ENCODE measurements around the gene ZNF620.

Gene ZNF620

DNA sequence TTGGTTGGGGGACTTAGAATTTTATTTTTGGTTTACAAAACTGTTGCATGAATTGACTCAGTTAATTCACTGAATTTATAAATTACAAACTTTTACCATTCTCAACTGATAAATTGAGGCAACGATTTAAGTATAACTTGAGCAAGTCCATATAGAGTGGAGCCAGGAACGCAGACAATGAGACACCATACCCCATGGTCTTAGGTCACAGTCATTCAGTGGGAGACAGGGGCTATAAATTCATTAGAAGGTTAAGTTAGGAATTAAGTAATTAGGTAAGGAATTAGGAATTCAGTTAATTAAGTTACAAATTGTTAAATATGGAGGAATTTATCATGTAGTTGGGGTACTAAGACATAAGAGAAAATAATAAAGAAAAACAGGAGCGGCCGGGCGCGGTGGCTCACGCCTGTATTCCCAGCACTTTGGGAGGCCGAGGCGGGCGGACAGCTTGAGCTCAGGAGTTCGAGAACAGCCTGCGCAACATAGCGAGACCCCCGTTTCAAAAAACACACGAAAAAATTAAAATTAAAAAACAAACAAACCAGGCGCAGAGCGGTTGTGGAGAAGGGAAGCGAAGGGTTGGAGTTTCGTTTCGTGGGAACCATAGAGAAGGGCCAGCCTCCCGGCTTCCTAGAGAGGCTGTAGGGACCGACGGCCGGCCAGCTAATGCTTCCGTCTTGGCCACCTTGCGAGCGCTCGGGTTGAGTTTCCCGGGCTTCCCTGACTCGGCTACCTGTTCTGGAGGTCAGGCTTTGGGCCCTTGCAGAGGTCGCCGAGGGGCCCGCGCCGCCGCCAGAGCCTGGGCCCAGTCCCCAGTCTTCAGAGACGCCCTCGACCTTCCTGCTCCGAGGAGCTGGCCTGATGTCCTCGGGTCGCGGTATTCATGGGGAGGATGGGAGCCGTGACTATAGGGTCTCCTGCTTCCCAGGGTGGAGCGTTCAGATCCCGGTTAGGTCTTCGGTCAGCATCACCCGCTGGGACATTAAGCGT, 29.1 kb upstream of the ZNF620 start, which contains the start of gene ZNF619 (continued):
- TF ChIP-seq, protein P1, sequence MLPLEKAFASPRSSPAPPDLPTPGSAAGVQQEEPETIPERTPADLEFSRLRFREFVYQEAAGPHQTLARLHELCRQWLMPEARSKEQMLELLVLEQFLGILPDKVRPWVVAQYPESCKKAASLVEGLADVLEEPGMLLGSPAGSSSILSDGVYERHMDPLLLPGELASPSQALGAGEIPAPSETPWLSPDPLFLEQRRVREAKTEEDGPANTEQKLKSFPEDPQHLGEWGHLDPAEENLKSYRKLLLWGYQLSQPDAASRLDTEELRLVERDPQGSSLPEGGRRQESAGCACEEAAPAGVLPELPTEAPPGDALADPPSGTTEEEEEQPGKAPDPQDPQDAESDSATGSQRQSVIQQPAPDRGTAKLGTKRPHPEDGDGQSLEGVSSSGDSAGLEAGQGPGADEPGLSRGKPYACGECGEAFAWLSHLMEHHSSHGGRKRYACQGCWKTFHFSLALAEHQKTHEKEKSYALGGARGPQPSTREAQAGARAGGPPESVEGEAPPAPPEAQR (tag by site-specific recombination; IDR thresholded peaks at IDR 0.05), result no peak
- TF ChIP-seq, protein P2, sequence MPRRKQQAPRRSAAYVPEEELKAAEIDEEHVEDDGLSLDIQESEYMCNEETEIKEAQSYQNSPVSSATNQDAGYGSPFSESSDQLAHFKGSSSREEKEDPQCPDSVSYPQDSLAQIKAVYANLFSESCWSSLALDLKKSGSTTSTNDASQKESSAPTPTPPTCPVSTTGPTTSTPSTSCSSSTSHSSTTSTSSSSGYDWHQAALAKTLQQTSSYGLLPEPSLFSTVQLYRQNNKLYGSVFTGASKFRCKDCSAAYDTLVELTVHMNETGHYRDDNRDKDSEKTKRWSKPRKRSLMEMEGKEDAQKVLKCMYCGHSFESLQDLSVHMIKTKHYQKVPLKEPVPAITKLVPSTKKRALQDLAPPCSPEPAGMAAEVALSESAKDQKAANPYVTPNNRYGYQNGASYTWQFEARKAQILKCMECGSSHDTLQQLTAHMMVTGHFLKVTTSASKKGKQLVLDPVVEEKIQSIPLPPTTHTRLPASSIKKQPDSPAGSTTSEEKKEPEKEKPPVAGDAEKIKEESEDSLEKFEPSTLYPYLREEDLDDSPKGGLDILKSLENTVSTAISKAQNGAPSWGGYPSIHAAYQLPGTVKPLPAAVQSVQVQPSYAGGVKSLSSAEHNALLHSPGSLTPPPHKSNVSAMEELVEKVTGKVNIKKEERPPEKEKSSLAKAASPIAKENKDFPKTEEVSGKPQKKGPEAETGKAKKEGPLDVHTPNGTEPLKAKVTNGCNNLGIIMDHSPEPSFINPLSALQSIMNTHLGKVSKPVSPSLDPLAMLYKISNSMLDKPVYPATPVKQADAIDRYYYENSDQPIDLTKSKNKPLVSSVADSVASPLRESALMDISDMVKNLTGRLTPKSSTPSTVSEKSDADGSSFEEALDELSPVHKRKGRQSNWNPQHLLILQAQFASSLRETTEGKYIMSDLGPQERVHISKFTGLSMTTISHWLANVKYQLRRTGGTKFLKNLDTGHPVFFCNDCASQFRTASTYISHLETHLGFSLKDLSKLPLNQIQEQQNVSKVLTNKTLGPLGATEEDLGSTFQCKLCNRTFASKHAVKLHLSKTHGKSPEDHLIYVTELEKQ (tag by site-specific recombination; IDR thresholded peaks at IDR 0.05; ENCODE audit: borderline replicate concordance), result no peak
- TF ChIP-seq ZNF354C (tag by site-specific recombination; IDR thresholded peaks at IDR 0.05; ENCODE audit: borderline replicate concordance, low read depth), result no peak
- TF ChIP-seq, protein P3, sequence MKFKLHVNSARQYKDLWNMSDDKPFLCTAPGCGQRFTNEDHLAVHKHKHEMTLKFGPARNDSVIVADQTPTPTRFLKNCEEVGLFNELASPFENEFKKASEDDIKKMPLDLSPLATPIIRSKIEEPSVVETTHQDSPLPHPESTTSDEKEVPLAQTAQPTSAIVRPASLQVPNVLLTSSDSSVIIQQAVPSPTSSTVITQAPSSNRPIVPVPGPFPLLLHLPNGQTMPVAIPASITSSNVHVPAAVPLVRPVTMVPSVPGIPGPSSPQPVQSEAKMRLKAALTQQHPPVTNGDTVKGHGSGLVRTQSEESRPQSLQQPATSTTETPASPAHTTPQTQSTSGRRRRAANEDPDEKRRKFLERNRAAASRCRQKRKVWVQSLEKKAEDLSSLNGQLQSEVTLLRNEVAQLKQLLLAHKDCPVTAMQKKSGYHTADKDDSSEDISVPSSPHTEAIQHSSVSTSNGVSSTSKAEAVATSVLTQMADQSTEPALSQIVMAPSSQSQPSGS (tag by site-specific recombination; IDR thresholded peaks at IDR 0.05; ENCODE audit: low read depth), result no peak
- no peak for TF ChIP-seq SETDB1 (IDR thresholded peaks at IDR 0.05; ENCODE audit: insufficient read length, low read length)
- TF ChIP-seq ZNF621 (tag by site-specific recombination; IDR thresholded peaks at IDR 0.05), result no peak
- TF ChIP-seq, protein P4, sequence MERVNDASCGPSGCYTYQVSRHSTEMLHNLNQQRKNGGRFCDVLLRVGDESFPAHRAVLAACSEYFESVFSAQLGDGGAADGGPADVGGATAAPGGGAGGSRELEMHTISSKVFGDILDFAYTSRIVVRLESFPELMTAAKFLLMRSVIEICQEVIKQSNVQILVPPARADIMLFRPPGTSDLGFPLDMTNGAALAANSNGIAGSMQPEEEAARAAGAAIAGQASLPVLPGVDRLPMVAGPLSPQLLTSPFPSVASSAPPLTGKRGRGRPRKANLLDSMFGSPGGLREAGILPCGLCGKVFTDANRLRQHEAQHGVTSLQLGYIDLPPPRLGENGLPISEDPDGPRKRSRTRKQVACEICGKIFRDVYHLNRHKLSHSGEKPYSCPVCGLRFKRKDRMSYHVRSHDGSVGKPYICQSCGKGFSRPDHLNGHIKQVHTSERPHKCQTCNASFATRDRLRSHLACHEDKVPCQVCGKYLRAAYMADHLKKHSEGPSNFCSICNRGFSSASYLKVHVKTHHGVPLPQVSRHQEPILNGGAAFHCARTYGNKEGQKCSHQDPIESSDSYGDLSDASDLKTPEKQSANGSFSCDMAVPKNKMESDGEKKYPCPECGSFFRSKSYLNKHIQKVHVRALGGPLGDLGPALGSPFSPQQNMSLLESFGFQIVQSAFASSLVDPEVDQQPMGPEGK (tag by site-specific recombination; IDR thresholded peaks at IDR 0.05), result no peak
- TF ChIP-seq, protein P5, sequence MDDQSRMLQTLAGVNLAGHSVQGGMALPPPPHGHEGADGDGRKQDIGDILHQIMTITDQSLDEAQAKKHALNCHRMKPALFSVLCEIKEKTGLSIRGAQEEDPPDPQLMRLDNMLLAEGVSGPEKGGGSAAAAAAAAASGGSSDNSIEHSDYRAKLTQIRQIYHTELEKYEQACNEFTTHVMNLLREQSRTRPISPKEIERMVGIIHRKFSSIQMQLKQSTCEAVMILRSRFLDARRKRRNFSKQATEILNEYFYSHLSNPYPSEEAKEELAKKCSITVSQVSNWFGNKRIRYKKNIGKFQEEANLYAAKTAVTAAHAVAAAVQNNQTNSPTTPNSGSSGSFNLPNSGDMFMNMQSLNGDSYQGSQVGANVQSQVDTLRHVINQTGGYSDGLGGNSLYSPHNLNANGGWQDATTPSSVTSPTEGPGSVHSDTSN (CRISPR knock-in tag; IDR thresholded peaks at IDR 0.05), result no peak
- TF ChIP-seq, protein P6, sequence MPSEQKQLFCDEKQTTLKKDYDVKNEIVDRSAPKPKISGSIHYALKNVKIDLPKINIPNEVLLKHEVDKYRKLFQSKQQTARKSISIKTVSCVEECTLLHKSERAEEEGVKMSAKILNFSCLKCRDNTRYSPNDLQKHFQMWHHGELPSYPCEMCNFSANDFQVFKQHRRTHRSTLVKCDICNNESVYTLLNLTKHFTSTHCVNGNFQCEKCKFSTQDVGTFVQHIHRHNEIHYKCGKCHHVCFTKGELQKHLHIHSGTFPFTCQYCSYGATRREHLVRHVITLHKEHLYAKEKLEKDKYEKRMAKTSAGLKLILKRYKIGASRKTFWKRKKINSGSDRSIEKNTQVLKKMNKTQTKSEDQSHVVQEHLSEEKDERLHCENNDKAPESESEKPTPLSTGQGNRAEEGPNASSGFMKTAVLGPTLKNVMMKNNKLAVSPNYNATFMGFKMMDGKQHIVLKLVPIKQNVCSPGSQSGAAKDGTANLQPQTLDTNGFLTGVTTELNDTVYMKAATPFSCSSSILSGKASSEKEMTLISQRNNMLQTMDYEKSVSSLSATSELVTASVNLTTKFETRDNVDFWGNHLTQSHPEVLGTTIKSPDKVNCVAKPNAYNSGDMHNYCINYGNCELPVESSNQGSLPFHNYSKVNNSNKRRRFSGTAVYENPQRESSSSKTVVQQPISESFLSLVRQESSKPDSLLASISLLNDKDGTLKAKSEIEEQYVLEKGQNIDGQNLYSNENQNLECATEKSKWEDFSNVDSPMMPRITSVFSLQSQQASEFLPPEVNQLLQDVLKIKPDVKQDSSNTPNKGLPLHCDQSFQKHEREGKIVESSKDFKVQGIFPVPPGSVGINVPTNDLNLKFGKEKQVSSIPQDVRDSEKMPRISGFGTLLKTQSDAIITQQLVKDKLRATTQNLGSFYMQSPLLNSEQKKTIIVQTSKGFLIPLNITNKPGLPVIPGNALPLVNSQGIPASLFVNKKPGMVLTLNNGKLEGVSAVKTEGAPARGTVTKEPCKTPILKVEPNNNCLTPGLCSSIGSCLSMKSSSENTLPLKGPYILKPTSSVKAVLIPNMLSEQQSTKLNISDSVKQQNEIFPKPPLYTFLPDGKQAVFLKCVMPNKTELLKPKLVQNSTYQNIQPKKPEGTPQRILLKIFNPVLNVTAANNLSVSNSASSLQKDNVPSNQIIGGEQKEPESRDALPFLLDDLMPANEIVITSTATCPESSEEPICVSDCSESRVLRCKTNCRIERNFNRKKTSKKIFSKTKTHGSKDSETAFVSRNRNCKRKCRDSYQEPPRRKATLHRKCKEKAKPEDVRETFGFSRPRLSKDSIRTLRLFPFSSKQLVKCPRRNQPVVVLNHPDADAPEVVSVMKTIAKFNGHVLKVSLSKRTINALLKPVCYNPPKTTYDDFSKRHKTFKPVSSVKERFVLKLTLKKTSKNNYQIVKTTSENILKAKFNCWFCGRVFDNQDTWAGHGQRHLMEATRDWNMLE (tag by site-specific recombination; conservative IDR thresholded peaks at IDR 0.05; ENCODE audit: low read depth), result peak; percentile 70
- peak; percentile 48; the same call in 1 of the 2 replicates for TF ChIP-seq ZSCAN30 (tag by site-specific recombination; IDR thresholded peaks at IDR 0.05)
- TF ChIP-seq ZNF10 (tag by site-specific recombination; IDR thresholded peaks at IDR 0.05), result no peak
- no peak for TF ChIP-seq BCL11B (tag by site-specific recombination; IDR thresholded peaks at IDR 0.05; ENCODE audit: low read depth)
- TF ChIP-seq GLI2 (tag by site-specific recombination; IDR thresholded peaks at IDR 0.05; ENCODE audit: borderline replicate concordance, low read depth), result no peak
- TF ChIP-seq, protein P7, sequence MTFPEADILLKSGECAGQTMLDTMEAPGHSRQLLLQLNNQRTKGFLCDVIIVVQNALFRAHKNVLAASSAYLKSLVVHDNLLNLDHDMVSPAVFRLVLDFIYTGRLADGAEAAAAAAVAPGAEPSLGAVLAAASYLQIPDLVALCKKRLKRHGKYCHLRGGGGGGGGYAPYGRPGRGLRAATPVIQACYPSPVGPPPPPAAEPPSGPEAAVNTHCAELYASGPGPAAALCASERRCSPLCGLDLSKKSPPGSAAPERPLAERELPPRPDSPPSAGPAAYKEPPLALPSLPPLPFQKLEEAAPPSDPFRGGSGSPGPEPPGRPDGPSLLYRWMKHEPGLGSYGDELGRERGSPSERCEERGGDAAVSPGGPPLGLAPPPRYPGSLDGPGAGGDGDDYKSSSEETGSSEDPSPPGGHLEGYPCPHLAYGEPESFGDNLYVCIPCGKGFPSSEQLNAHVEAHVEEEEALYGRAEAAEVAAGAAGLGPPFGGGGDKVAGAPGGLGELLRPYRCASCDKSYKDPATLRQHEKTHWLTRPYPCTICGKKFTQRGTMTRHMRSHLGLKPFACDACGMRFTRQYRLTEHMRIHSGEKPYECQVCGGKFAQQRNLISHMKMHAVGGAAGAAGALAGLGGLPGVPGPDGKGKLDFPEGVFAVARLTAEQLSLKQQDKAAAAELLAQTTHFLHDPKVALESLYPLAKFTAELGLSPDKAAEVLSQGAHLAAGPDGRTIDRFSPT (tag by site-specific recombination; IDR thresholded peaks at IDR 0.05), result no peak
- TF ChIP-seq, protein P8, sequence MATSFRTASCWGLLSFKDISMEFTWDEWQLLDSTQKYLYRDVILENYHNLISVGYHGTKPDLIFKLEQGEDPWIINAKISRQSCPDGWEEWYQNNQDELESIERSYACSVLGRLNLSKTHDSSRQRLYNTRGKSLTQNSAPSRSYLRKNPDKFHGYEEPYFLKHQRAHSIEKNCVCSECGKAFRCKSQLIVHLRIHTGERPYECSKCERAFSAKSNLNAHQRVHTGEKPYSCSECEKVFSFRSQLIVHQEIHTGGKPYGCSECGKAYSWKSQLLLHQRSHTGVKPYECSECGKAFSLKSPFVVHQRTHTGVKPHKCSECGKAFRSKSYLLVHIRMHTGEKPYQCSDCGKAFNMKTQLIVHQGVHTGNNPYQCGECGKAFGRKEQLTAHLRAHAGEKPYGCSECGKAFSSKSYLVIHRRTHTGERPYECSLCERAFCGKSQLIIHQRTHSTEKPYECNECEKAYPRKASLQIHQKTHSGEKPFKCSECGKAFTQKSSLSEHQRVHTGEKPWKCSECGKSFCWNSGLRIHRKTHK (tag by site-specific recombination; IDR thresholded peaks at IDR 0.05), result no peak
- TF ChIP-seq ZXDB (tag by site-specific recombination; IDR thresholded peaks at IDR 0.05), result 0 out of 2 replicates have a peak, but pooled peaks have one; percentile 19

Measured in HEK293 (cell line).